ENCODE results near the gene KCNH3. TPM values are rescaled to one million over a fixed set of nuclear protein-coding genes. Genes with fewer than 3 reads are reported as not detected.
"Not testable (repeated sequence)": the region's sequence is repeated elsewhere in the genome, so short reads cannot be mapped to it uniquely, and the experiment has no call there.

Gene KCNH3
- total RNA-seq, 1 donor from 2014 or later = under 0.01 TPM

DNA sequence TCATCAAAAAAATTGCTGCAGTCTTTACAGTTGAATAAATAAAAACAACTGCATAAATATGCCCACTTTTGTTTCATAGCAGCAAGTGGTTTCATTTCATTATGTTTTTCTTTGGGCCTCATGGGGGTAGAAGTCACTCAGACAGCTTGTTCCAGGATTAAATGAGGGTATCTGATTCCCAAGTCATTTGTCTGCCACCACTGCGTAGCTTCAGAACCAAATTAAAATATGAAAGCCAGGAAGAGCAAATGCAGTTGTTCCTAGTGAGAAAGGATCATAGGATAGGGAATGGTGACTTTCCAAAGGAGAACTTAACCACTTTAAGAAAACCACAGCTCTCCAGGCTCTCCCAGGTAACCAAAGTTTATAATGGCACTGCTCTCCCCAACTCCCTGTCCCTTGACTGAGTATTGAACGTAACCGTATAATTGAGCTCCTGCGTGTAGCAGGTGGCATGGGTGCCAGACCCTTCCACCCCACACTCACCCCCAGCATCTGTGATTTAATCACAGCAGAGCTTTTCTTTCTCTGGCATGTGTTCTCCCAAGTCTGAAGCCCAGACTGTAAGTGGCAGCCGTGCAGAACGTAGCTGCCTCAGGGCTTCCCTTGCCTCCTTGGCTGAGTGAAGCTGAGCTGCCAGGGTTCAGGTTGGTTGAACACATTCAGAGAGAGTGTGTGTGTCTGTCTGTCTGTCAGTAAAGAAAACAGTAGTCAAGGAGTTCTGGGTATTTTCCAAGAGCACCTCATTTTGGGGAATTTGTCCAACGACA is 11.3 kb upstream of the KCNH3 start:
- DNase-seq (ENCODE audit: low read depth in 2 of 2) = no peak

DNA sequence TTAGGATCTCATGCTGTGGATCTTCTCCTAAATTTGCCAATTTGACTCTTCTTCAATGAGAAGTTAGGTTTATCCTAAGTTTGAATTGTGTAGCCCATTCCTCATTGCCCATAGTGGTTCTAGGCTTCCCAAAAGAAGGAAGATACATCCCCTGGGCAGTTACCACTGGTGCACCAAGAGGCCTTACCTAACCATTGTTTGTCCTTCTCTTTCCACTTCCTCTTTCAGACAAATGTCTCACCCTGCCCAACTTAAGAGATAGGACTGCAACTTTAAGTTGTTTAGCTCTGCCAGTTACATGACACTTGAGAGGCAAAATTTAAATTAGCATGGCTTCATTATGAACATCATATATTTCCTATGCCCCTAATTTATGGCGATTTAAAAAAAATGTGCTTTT is 9.4 kb upstream of the KCNH3 start:
- DNase-seq (ENCODE audit: low read depth in 2 of 2) = no peak

DNA sequence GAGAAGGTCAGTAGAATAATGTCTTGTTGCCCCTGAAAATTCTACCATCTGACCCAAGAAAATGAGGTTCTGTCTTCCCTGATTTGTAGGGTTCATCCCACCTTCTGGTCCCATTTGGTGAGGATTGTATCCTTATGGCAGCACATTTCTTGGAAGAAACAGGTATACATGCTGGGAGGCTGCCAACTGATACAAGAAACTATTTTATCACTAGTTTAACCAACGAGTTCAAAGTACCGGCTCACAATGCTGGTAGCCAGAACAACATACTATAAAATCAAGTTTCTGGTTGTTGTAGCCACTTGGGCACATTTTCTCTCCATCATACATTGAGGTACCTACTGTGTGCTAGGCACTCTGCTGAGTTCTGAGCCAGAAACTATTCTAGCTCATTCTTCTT is 7.1 kb upstream of the KCNH3 start:
- no peak for DNase-seq (ENCODE audit: low read depth in 2 of 2)

DNA sequence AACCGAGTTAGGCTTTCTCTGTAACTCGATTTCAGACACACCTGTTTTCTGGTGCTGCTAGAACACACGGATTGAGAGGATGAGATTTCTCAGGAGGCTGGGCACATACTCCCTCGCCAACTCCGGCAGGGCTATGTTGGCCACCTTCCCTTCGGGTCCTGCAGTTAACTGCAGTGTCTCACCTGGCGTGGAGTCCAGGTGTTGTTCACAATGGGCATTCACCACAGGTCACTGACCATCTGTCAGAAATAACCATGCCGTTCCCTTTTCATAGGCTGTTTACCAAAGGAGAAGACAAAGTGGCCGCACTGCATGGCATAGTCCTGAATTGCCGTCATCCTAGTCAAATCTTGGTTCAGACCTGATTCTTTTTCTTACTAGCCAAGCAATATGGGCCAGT is 5.5 kb upstream of the KCNH3 start:
- no peak for DNase-seq (ENCODE audit: low read depth in 2 of 2)

DNA sequence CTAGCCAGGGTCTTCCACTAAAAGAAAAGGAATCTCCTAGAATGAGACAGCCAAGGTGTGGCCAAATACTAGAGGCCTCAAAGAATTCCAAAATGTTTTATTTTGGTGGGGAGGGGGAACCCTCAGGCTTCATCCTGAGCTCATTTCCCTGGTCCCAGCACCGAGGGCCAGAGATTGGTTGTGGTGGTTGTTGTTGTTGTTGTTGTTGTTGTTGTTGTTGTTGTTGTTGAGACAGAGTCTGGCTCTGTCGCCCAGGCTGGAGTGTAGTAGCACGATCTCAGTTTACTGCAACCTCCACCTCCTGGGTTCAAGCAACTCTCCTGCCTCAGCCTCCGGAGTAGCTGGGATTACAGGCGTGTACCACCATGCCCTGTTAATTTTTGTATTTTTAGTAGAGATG is 4.7 kb upstream of the KCNH3 start:
- not testable (repeated sequence) for DNase-seq (ENCODE audit: low read depth in 2 of 2)

DNA sequence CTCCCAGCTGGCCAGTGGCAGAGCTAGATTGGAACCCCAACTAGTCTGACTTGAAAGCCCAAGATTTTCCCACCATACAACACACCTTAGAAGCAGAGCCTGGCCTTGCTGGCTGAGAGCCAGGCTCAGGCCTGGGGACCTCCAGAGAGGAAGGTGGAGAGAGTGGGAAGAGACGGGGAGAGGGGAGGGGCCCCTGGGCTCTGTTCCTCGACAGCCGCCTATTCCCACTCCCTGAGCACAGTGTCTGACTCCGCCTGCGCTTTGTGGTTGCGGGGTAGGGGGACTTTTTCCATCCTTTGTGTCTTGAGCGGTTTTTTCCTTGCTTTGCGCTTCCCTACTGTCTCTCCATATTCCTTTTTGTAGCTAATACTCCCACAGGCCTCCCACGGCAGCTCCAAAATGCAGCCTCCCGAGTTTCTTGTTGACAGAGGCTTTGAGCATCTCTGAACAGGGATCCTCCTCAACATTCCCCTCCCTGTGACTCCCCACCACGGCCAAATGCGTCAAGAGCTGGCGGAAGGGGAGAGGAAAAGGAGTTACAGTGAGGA is 4.0 kb upstream of the KCNH3 start:
- no peak for DNase-seq (ENCODE audit: low read depth in 2 of 2)

DNA sequence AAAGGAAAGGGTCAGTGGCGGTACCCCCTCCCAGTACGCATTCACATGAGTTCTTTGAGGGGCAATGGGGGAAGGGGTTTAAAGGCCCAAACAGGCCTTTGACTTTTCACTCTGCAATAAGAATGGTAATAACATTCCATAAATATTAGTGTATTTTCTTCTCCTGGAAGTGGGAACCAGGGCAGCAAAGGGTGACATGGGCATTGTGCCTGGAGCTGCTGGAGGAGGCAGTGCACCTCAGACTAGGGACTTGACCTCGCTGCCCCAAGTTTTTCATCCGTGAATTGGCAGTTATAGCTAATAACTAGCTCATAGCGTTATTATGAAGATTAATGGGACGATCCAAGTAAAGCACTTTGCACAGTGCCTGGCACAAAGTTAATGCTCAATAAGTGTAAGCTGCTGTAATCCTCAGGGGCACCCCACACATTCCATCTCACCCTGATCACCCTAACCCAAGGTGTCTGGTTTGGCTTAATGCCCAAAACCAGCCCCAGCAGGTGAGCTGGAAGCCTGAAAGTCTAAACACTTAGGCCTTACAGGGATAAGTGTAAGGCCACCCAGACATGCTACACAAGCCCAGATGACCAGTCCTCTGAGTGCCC is 2.8 kb upstream of the KCNH3 start:
- DNase-seq (ENCODE audit: low read depth in 2 of 2) = no peak

DNA sequence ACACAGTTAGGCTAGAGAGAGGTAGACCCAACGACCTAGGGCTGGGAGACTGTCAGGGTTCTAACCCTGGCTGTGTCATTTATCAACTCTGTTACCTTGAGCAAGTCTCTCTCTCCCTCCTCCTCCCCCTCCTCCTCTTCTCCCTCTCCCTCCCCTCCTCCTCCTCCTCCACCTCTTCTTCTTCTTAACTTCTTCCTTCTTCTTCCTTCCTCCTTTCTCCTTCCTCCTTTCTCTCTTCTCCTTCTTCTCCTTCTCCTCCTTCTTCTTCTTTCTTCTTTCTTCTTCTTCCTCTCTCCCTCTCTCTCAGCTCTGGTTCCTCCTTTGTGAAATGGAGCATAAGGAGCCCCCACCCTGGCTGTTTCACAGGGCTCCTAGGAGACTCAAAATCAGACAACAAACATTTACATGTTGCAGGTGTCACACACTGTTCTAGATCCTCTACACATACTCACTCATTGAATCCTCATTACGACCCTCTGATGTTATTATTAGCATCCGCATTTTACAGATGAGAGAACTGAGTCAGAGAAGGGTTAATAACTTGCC is 2.2 kb upstream of the KCNH3 start:
- DNase-seq (ENCODE audit: low read depth in 2 of 2) = no peak

DNA sequence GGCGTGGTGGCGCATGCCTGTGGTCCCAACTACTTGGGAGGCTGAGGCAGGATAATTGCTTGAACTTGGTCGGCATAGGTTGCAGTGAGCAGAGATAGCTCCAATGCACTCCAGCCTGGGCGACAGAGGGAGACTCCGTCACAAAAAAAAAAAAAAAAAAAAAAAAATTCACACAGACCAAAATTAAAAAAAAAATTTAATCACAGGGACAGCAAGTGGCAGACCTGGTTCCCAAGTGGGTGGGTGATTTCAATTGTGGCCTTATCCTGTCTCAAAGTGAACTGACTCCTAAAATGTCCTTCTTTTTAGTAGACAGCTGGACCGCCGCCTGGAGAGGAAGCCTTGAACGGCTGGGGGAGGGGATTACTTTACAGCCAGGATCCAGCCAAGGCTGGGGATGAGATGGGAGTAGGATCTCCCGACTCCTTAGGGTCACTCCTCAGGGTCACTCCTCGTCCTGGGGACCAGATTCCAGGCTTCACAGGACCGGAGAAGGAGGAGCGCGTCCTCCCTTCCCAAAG is 1.5 kb upstream of the KCNH3 start:
- no peak for DNase-seq (ENCODE audit: low read depth in 2 of 2)

DNA sequence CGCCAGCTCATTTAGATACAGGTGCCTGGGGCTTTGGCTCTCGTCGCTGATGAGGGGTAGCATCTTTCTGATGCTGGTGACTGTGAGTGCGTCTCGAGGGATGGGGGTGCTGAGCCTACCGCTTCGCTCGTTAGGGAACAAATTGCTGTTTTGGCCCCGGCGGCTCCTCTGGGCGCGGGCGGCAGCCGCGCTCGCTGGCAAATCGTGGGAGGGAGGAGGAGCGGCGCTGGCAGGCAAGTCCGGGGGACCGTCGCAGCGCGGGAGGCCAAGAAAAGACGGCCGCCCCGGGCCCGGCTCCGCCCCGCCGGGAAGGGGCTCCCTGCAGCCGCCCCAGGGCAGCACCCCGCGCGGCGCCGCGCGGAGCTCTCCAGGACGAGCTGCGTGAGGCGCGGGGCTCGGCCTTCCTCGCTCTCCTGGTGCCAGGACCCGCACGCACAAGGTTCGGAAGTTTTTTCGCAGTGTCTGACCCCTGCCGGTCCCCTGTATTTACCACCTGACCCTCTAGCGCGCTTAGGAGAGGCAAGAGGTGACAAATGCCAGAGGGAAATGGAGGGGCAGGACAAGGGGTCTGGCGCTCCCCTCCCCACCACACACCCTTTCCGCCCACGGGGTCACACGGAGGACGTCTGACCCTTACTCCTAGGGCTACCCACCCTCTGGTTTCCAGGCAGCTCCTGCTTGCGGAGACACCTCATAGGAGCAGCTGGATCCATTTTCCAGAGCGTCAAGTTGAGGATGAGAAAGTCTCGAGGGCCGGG is 899 bp upstream of the KCNH3 start:
- DNase-seq (ENCODE audit: low read depth in 2 of 2) = no peak

DNA sequence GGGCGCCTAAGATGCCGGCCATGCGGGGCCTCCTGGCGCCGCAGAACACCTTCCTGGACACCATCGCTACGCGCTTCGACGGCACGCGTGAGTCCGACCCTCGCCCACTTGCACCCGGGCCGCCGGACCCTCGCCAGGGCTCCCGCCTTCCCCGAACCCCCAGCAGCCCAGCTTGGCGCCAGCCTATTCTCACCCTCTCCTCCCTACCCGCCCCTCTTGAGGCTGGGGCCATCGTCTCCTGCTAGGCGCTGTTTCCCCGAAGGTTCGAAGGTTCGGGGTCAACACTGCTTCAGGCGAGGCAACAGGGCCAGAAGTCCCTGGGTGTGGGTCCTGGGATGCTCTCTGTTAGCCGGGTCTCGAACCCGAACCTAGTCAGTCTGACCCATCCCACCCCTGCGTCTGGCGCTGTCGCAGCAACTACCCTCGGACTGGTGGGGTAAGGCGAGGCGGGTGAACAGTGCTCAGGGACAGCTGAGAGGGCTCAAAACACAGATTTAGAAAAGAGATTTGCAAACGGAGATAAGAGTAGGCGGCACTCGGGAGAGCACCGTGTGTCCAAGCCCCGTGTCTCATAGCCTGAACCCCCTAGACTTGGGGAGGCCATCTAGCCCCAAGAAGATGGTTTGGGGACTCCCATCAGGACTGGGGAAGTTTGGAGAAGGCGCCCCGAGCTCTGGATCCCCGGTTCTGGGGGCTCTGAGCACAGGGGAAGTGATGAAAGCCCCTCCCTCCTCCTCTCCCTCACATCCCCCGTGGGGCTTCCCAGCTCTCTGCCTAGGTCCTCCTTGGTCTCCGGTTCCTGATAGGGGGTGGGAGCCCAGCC is 787 bp downstream of the KCNH3 start:
- DNase-seq (ENCODE audit: low read depth in 2 of 2) = no peak

DNA sequence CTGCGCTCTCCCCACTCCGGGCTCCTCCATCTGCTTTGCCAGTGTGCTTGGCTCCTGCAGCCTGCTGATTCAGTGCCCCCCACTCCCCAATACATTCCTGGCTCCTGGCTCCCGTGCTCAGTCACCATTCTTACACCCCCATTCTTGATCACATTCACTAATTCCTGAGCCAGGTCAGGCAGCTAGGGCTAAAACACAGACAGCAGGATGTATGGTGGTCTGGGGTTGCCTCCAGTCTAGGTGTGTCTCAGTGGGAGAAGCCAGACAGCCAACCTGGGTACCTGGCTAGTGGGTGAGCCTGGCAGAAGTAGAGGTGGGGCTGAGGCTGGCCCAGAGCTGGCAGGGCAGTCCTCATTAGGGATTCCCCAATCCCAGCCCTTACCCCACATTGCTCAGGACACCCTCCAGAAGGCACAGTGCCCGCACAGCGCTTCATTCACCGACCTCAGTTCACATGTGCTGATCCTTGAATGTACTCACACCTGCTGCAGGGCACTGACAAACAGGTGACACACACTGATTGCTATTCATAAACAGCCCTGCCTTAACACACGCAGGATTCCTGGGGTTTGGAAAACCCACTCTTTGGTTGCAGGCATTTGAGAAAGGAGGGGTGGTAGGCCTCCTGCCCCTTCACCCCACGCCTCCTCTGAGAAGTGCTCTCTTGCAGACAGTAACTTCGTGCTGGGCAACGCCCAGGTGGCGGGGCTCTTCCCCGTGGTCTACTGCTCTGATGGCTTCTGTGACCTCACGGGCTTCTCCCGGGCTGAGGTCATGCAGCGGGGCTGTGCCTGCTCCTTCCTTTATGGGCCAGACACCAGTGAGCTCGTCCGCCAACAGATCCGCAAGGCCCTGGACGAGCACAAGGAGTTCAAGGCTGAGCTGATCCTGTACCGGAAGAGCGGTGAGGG is 1.7 kb downstream of the KCNH3 start:
- no peak for DNase-seq (ENCODE audit: low read depth in 2 of 2)

DNA sequence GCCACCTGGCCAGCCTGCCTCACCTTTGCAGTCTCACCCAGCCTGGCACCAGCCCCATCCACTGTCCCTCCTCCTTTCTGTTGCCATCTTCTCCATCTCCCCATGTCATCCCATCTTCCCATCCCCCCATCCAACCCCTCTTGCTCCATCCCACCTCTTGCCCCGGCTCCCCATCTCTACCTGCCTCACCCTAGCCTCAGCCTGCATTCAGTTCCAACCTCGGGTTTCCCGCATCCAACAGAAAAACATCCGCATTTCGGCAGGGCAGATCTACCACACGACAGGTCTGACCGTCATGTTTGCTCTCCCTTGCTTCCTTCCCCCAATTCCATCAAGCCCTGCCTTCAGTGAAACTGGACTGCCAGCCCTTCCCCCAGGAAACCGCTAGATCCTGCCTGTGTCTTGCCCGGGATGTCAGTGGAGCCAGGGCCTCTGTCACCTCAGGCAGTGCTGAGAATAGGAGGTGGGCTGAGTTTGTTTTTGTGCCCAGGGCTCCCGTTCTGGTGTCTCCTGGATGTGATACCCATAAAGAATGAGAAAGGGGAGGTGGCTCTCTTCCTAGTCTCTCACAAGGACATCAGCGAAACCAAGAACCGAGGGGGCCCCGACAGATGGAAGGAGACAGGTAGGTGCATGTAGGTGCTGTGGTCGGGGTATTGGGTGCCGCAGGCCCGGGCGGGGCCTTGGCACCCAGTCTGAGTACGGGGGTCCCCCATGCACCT is 2.5 kb downstream of the KCNH3 start:
- DNase-seq (ENCODE audit: low read depth in 2 of 2) = no peak

DNA sequence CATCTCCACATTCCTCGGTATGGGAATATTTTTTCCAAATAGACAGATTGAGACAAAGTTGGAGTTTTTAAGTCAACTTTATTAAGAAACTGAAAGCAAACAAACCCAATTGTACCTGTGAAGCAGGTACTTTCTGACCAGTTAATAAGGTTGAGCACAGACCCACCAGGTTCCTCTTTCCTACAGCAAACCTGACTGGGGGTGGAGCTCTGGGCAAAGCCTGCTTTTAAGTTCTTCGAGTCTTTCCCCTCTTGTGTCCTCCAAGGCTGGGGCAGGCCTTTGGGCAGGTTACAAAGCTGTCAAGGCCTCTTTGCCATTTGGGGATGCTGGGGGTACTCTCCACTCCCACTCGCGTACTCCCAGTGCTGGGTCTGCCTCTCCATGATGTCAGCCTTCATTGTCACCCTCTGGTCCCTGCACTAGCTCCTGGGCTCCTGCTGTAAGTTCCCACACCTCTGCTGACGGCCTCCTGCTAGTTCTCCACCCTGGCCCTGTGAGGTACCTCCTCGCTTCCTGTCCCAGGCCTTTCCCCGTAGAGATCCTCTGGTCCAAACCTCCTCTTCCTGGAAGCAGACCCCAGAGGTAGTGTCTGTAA is 3.2 kb downstream of the KCNH3 start:
- no peak for DNase-seq (ENCODE audit: low read depth in 2 of 2)

DNA sequence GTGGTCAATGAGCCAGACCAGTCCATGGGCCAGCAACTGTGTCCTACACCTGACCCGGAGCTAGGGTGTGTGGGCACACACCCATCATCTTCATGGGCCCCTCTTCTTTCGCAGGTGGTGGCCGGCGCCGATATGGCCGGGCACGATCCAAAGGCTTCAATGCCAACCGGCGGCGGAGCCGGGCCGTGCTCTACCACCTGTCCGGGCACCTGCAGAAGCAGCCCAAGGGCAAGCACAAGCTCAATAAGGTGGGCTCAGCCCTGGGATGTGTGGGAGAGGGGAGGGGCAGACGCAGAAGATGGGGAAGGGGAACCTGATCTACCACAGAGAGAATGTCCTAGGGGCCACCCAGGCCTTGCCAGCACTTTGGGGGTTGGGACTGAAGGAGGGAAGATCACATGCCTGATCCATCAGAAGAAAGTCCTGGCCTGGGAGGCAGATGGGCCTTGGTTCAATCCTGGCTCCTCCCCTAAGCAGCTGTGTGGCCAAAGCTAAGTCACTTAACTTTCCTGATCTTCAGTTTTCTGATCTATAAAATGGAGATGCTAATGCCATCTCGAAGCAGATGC is 3.8 kb downstream of the KCNH3 start:
- no peak for DNase-seq (ENCODE audit: low read depth in 2 of 2)

DNA sequence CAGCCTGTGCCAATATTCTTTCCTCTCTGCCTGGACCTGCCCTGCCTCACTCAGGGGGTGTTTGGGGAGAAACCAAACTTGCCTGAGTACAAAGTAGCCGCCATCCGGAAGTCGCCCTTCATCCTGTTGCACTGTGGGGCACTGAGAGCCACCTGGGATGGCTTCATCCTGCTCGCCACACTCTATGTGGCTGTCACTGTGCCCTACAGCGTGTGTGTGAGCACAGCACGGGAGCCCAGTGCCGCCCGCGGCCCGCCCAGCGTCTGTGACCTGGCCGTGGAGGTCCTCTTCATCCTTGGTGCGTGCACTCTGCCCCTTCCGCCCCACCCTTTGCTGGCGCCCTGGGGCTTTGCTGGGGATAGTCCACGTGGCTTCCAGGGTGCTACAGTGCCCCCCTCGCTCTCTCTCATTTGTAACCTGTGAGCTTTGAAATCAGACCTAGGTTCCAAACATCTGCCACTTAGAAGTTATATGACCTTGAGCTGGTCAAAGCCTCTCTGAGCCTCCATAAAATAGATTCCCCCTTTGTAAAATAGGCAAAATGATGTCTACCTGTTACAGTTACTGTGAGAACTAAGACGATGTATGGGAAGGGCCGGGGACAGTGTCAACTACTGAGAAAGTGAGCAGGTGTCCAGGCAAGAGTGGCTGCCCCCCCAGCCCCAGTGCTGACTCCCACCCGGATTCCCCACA is 4.5 kb downstream of the KCNH3 start:
- no peak for DNase-seq (ENCODE audit: low read depth in 2 of 2)

DNA sequence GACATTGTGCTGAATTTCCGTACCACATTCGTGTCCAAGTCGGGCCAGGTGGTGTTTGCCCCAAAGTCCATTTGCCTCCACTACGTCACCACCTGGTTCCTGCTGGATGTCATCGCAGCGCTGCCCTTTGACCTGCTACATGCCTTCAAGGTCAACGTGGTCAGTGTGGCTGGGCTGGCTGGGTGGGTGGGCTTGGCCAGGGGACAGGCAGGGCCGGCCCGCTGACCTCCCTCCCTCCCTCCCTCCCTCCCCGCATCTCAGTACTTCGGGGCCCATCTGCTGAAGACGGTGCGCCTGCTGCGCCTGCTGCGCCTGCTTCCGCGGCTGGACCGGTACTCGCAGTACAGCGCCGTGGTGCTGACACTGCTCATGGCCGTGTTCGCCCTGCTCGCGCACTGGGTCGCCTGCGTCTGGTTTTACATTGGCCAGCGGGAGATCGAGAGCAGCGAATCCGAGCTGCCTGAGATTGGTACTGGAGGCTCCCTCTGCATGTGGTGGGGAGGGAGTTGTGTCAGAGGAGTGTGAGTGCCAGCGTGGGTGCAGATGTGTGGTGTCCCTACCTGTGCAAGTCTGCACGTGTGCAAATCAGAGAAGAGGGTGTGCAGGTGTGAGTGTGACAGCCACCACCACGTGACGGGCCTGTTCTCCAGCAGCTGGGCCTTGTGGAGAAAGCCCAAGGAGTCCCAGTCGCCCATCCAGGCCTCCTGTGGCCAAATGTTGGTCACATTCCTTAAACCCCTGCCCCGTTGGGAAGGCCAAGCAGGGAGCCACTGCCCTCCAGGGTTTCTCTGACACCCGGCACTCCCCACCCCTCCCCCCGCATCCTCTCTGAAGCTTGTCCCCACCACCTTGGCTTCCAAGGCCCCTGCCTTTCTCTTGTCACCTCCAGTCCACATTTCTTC is 5.3 kb downstream of the KCNH3 start:
- DNase-seq (ENCODE audit: low read depth in 2 of 2) = no peak
